ENCODE results near the gene ABLIM2.

The ABLIM2 gene

GRCh38 chr4:8079031-8079885 lies 79.4 kb downstream of the ABLIM2 start:
- Histone ChIP-seq H3K27me3 (ENCODE audit: control insufficient read depth, insufficient read depth, low read length) (no peaks in the 10 kb centered on the region), H3K4me1 (ENCODE audit: control insufficient read depth, insufficient read depth, low read length) (peaks cover 9% of the 10 kb centered on the region), H3K9ac (ENCODE audit: low read length) (no peak overlapping the region), H3K4me3 (ENCODE audit: low read length) (no peak overlapping the region), H3K9me3 (ENCODE audit: control insufficient read depth, low read length) (no peaks in the 10 kb centered on the region), H3K36me3 (ENCODE audit: control insufficient read depth, insufficient read depth, low read length) (no peaks in the 10 kb centered on the region)

GRCh38 chr4:8078610-8079015 lies 80.0 kb downstream of the ABLIM2 start:
- H3K4me3 ChIP-seq (ENCODE audit: low read length) = no peak overlapping the region

GRCh38 chr4:8078109-8078494 lies 80.5 kb downstream of the ABLIM2 start:
- Histone ChIP-seq H3K36me3 (ENCODE audit: control insufficient read depth, insufficient read depth, low read length) (no peaks in the 10 kb centered on the region), H3K27me3 (ENCODE audit: control insufficient read depth, insufficient read depth, low read length) (no peaks in the 10 kb centered on the region), H3K9me3 (ENCODE audit: control insufficient read depth, low read length) (no peaks in the 10 kb centered on the region), H3K4me1 (ENCODE audit: control insufficient read depth, insufficient read depth, low read length) (peaks cover 9% of the 10 kb centered on the region), H3K4me3 (ENCODE audit: low read length) (no peak overlapping the region), H3K9ac (ENCODE audit: low read length) (no peak overlapping the region)

More at GRCh38 chr4:8078610-8079015, 80.0 kb downstream of the ABLIM2 start:
- no peaks in the 10 kb centered on the region for H3K36me3 ChIP-seq (ENCODE audit: control insufficient read depth, insufficient read depth, low read length)
- H3K9ac ChIP-seq (ENCODE audit: low read length) = no peak overlapping the region
- peaks cover 9% of the 10 kb centered on the region for H3K4me1 ChIP-seq (ENCODE audit: control insufficient read depth, insufficient read depth, low read length)
- no peaks in the 10 kb centered on the region for H3K9me3 ChIP-seq (ENCODE audit: control insufficient read depth, low read length)
- no peaks in the 10 kb centered on the region for H3K27me3 ChIP-seq (ENCODE audit: control insufficient read depth, insufficient read depth, low read length)

- H3K4me3 ChIP-seq (ENCODE audit: low read length) = no peak overlapping the region
- H3K4me1 ChIP-seq (ENCODE audit: control insufficient read depth, insufficient read depth, low read length) = peaks cover 9% of the 10 kb centered on the region
- no peaks in the 10 kb centered on the region for H3K27me3 ChIP-seq (ENCODE audit: control insufficient read depth, insufficient read depth, low read length)
Measured at GRCh38 chr4:8077181-8078108, 81.2 kb downstream of the ABLIM2 start.

GRCh38 chr4:8076023-8076422 lies 82.6 kb downstream of the ABLIM2 start:
- Histone ChIP-seq H3K36me3 (ENCODE audit: control insufficient read depth, insufficient read depth, low read length) (no peaks in the 10 kb centered on the region), H3K4me3 (ENCODE audit: low read length) (no peak overlapping the region), H3K9me3 (ENCODE audit: control insufficient read depth, low read length) (no peaks in the 10 kb centered on the region), H3K27me3 (ENCODE audit: control insufficient read depth, insufficient read depth, low read length) (no peaks in the 10 kb centered on the region), H3K9ac (ENCODE audit: low read length) (no peak overlapping the region), H3K4me1 (ENCODE audit: control insufficient read depth, insufficient read depth, low read length) (peaks cover 9% of the 10 kb centered on the region)

More at GRCh38 chr4:8077181-8078108, 81.2 kb downstream of the ABLIM2 start:
- H3K36me3 ChIP-seq (ENCODE audit: control insufficient read depth, insufficient read depth, low read length) = no peaks in the 10 kb centered on the region
- H3K9ac ChIP-seq (ENCODE audit: low read length) = no peak overlapping the region
- H3K9me3 ChIP-seq (ENCODE audit: control insufficient read depth, low read length) = no peaks in the 10 kb centered on the region

- no peak overlapping the region for H3K4me3 ChIP-seq (ENCODE audit: low read length)
- no peaks in the 10 kb centered on the region for H3K4me1 ChIP-seq (ENCODE audit: control insufficient read depth, insufficient read depth, low read length)
- H3K27me3 ChIP-seq (ENCODE audit: control insufficient read depth, insufficient read depth, low read length) = no peaks in the 10 kb centered on the region
- H3K9me3 ChIP-seq (ENCODE audit: control insufficient read depth, low read length) = no peaks in the 10 kb centered on the region
- no peaks in the 10 kb centered on the region for H3K36me3 ChIP-seq (ENCODE audit: control insufficient read depth, insufficient read depth, low read length)
- H3K9ac ChIP-seq (ENCODE audit: low read length) = no peak overlapping the region
Measured at GRCh38 chr4:8073206-8073863, 85.3 kb downstream of the ABLIM2 start.

GRCh38 chr4:8072235-8072968 lies 86.2 kb downstream of the ABLIM2 start:
- Histone ChIP-seq H3K36me3 (ENCODE audit: control insufficient read depth, insufficient read depth, low read length) (no peaks in the 10 kb centered on the region), H3K9me3 (ENCODE audit: control insufficient read depth, low read length) (no peaks in the 10 kb centered on the region), H3K9ac (ENCODE audit: low read length) (no peak overlapping the region), H3K27me3 (ENCODE audit: control insufficient read depth, insufficient read depth, low read length) (no peaks in the 10 kb centered on the region), H3K4me3 (ENCODE audit: low read length) (no peak overlapping the region), H3K4me1 (ENCODE audit: control insufficient read depth, insufficient read depth, low read length) (no peaks in the 10 kb centered on the region)

- no peak overlapping the region for H3K9ac ChIP-seq (ENCODE audit: low read length)
- no peaks in the 10 kb centered on the region for H3K9me3 ChIP-seq (ENCODE audit: control insufficient read depth, low read length)
- H3K4me1 ChIP-seq (ENCODE audit: control insufficient read depth, insufficient read depth, low read length) = no peaks in the 10 kb centered on the region
- H3K4me3 ChIP-seq (ENCODE audit: low read length) = no peak overlapping the region
- H3K27me3 ChIP-seq (ENCODE audit: control insufficient read depth, insufficient read depth, low read length) = no peaks in the 10 kb centered on the region
- no peaks in the 10 kb centered on the region for H3K36me3 ChIP-seq (ENCODE audit: control insufficient read depth, insufficient read depth, low read length)
Measured at GRCh38 chr4:8071766-8072165, 86.8 kb downstream of the ABLIM2 start.

- Histone ChIP-seq H3K9me3 (ENCODE audit: control insufficient read depth, low read length) (no peaks in the 10 kb centered on the region), H3K9ac (ENCODE audit: low read length) (no peak overlapping the region), H3K27me3 (ENCODE audit: control insufficient read depth, insufficient read depth, low read length) (no peaks in the 10 kb centered on the region), H3K36me3 (ENCODE audit: control insufficient read depth, insufficient read depth, low read length) (no peaks in the 10 kb centered on the region), H3K4me3 (ENCODE audit: low read length) (no peak overlapping the region), H3K4me1 (ENCODE audit: control insufficient read depth, insufficient read depth, low read length) (no peaks in the 10 kb centered on the region)
Measured at GRCh38 chr4:8070736-8071718, 87.6 kb downstream of the ABLIM2 start.

- H3K36me3 ChIP-seq (ENCODE audit: control insufficient read depth, insufficient read depth, low read length) = no peaks in the 10 kb centered on the region
- no peaks in the 10 kb centered on the region for H3K27me3 ChIP-seq (ENCODE audit: control insufficient read depth, insufficient read depth, low read length)
- peaks cover under 1% of the 10 kb centered on the region for H3K9me3 ChIP-seq (ENCODE audit: control insufficient read depth, low read length)
- no peaks in the 10 kb centered on the region for H3K4me1 ChIP-seq (ENCODE audit: control insufficient read depth, insufficient read depth, low read length)
- no peak overlapping the region for H3K9ac ChIP-seq (ENCODE audit: low read length)
- no peak overlapping the region for H3K4me3 ChIP-seq (ENCODE audit: low read length)
Measured at GRCh38 chr4:8069102-8069752, 89.4 kb downstream of the ABLIM2 start.
